Measurements from ENCODE around the gene WIPF3. TPM values are rescaled to one million over a fixed set of nuclear protein-coding genes. Genes with fewer than 3 reads are reported as not detected.

The WIPF3 gene
- total RNA-seq, 1 experiment from 2014 or later, result 2.0 TPM

DNA sequence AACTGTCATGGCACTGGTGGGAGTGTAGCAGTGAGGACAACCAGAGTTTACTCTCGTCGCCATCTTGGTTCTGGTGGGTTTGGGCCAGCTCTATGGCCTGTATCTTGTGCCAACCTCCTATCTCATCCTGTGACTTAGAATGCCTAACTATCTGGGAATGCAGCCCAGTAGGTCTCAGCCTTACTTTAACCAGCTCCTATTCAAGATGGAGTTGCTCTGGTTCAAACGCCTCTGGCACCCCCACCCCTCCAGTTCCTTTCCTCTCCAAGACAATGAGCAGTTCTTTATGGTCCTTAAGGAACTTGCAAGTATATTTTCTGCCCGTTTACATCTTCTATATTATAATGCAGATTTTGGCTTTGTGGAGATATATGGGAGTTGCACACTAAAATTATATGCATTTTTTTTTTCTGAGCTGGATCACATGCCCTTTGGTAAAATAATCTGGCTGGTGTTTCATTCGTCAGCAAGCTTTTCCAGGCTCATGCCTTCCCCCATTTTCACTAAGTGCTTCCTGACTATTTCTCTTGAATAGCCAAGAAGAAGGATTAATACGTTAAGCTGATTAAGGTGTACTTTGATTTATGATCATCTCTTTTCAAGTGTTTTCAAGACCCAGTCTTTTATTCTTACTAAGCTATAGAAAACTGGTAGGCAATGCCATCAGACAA is 11.2 kb upstream of the WIPF3 start:
- CTCF ChIA-PET, result interaction anchor here (0.6 kb wide), 2 partner anchors 78 to 317 kb away, joined by 3 to 5 read pairs; no protein-coding TSS in a partner anchor

DNA sequence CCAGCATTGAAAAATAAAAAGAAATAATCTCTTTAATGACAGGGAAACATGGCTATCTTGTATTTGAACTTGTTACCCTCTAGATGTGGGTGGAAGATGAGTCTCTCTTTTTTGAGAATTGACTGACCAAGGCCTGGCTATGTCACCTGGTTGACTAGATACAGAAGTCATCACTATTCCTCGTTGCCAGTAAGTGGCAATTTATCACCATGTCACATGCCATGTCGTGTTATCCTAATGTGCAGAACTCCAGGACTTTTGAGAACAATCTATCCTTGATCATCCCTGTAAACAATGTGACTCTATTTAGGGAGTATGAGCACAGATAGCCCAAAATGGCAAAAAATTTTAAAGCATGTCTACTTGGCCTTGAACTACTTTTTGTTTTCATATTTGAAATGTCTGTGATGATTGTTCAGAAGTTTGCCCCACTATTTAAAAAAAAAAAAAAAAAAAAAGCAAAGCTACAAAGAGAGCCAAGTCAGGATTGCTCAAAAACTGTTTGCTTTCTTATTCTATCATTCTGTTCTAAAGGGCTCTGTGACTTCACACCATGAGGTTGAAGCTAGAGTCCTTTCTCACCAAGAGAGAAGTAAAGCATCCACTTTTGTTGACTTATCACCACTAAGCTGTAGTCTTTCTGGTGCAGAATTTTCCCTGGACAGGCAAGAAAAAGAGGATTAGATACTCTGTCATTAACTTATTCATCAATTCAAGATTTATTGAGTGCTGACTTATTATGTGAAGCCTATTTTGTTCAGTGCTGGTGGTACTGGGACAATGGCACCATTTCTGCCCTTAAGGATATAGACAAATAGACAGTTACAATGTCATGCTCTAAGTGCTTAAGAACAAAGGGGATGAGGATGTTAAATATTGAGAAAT is 10.4 kb upstream of the WIPF3 start:
- DNase-seq (ENCODE audit: low read depth, low spot score), result no peak
- ATAC-seq, result no peak
- in situ Hi-C loops (cut with HindIII; ENCODE audit: low pct_unique_long_range_greater_than_20kb, low sequenced_read_pairs), result no loop called here
- no peaks in the 10 kb centered on the region for H3K36me3 ChIP-seq (ENCODE audit: control insufficient read depth, insufficient read depth, low read length)
- H3K27me3 ChIP-seq (ENCODE audit: control insufficient read depth, insufficient read depth, low read length), result peaks cover 6% of the 10 kb centered on the region; the same call in 1 of the 2 replicates
- H3K4me1 ChIP-seq (ENCODE audit: control insufficient read depth, insufficient read depth, low read length), result no peaks in the 10 kb centered on the region
- no peak overlapping the region for H3K27ac ChIP-seq (ENCODE audit: low read length)
- intact Hi-C loops (cut with micrococcal nuclease; ENCODE audit: unreplicated experiment), result no loop called here
- no peak overlapping the region for H3K4me3 ChIP-seq (ENCODE audit: low read depth in 2 of 2, low read length in 2 of 2)
- ChIA-PET CTCF (interaction anchor here (0.6 kb wide), 2 partner anchors 77 to 221 kb away, joined by 3 to 5 read pairs; no protein-coding TSS in a partner anchor), POLR2A (interaction anchor here (0.6 kb wide), 2 partner anchors 8 to 143 kb away, joined by 3 to 6 read pairs; no protein-coding TSS in a partner anchor)
- no peaks in the 10 kb centered on the region for H3K9me3 ChIP-seq (ENCODE audit: control insufficient read depth, insufficient read depth, low read depth, low read length)
- BruUV-seq (replicated peaks), result no TSS peak
- TF ChIP-seq, protein P1, sequence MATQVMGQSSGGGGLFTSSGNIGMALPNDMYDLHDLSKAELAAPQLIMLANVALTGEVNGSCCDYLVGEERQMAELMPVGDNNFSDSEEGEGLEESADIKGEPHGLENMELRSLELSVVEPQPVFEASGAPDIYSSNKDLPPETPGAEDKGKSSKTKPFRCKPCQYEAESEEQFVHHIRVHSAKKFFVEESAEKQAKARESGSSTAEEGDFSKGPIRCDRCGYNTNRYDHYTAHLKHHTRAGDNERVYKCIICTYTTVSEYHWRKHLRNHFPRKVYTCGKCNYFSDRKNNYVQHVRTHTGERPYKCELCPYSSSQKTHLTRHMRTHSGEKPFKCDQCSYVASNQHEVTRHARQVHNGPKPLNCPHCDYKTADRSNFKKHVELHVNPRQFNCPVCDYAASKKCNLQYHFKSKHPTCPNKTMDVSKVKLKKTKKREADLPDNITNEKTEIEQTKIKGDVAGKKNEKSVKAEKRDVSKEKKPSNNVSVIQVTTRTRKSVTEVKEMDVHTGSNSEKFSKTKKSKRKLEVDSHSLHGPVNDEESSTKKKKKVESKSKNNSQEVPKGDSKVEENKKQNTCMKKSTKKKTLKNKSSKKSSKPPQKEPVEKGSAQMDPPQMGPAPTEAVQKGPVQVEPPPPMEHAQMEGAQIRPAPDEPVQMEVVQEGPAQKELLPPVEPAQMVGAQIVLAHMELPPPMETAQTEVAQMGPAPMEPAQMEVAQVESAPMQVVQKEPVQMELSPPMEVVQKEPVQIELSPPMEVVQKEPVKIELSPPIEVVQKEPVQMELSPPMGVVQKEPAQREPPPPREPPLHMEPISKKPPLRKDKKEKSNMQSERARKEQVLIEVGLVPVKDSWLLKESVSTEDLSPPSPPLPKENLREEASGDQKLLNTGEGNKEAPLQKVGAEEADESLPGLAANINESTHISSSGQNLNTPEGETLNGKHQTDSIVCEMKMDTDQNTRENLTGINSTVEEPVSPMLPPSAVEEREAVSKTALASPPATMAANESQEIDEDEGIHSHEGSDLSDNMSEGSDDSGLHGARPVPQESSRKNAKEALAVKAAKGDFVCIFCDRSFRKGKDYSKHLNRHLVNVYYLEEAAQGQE (IDR thresholded peaks at IDR 0.05; ENCODE audit: insufficient read depth in 1 of 2, low read depth in 2 of 2, low read length in 1 of 2), result no peak
- TF ChIP-seq POLR2AphosphoS5 (IDR thresholded peaks at IDR 0.05; ENCODE audit: low read depth, low read length) (no peak), TCF7L2 (IDR thresholded peaks at IDR 0.05; ENCODE audit: low read depth, low read length) (no peak), SIN3A (IDR thresholded peaks at IDR 0.05; ENCODE audit: borderline replicate concordance, insufficient read depth, low read depth, low read length) (no peak)
- TF ChIP-seq, protein P2, sequence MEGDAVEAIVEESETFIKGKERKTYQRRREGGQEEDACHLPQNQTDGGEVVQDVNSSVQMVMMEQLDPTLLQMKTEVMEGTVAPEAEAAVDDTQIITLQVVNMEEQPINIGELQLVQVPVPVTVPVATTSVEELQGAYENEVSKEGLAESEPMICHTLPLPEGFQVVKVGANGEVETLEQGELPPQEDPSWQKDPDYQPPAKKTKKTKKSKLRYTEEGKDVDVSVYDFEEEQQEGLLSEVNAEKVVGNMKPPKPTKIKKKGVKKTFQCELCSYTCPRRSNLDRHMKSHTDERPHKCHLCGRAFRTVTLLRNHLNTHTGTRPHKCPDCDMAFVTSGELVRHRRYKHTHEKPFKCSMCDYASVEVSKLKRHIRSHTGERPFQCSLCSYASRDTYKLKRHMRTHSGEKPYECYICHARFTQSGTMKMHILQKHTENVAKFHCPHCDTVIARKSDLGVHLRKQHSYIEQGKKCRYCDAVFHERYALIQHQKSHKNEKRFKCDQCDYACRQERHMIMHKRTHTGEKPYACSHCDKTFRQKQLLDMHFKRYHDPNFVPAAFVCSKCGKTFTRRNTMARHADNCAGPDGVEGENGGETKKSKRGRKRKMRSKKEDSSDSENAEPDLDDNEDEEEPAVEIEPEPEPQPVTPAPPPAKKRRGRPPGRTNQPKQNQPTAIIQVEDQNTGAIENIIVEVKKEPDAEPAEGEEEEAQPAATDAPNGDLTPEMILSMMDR (IDR thresholded peaks at IDR 0.05), result no peak

More for the DNA sequence above, 11.2 kb upstream of the WIPF3 start:
- intact Hi-C loops (cut with micrococcal nuclease; ENCODE audit: unreplicated experiment), result no loop called here
- DNase-seq (ENCODE audit: low read depth, low spot score) (no peak), ATAC-seq (no peak)
- Histone ChIP-seq H3K36me3 (ENCODE audit: control insufficient read depth, insufficient read depth, low read length) (no peaks in the 10 kb centered on the region), H3K4me3 (ENCODE audit: low read depth in 2 of 2, low read length in 2 of 2) (no peak overlapping the region), H3K27me3 (ENCODE audit: control insufficient read depth, insufficient read depth, low read length) (peaks cover 4% of the 10 kb centered on the region; the same call in 1 of the 2 replicates), H3K27ac (ENCODE audit: low read length) (no peak overlapping the region), H3K9me3 (ENCODE audit: control insufficient read depth, insufficient read depth, low read depth, low read length) (no peaks in the 10 kb centered on the region), H3K4me1 (ENCODE audit: control insufficient read depth, insufficient read depth, low read length) (no peaks in the 10 kb centered on the region)
- no TSS peak for BruUV-seq (replicated peaks)
- POLR2A ChIA-PET, result no interaction called here
- TF ChIP-seq SIN3A (IDR thresholded peaks at IDR 0.05; ENCODE audit: borderline replicate concordance, insufficient read depth, low read depth, low read length) (no peak), TCF7L2 (IDR thresholded peaks at IDR 0.05; ENCODE audit: low read depth, low read length) (no peak)
- TF ChIP-seq, protein P1 (IDR thresholded peaks at IDR 0.05; ENCODE audit: insufficient read depth in 1 of 2, low read depth in 2 of 2, low read length in 1 of 2), result no peak
- in situ Hi-C loops (cut with HindIII; ENCODE audit: low pct_unique_long_range_greater_than_20kb, low sequenced_read_pairs), result no loop called here
